OCI-LY3 (cell line): ENCODE measurements around the gene ASMT.

Source experiments
- EZH2phosphoT487 ChIP-seq: fragments of 200-600 bp; shearing (Covaris generic); IDR thresholded peaks from 2 replicates; pipeline ENCODE4 v1.6.1; 2018; ENCODE audit warnings: antibody characterized with exemption, mixed run types, low read depth
- TF ChIP-seq, protein P1 (sequence below): fragments of 200-600, 300-600 bp; sonication (generic); IDR thresholded peaks from 2 replicates; pipeline ENCODE4 v1.5.1; 2014; ENCODE audit warnings: antibody characterized with exemption, low read length, low read depth

DNA sequence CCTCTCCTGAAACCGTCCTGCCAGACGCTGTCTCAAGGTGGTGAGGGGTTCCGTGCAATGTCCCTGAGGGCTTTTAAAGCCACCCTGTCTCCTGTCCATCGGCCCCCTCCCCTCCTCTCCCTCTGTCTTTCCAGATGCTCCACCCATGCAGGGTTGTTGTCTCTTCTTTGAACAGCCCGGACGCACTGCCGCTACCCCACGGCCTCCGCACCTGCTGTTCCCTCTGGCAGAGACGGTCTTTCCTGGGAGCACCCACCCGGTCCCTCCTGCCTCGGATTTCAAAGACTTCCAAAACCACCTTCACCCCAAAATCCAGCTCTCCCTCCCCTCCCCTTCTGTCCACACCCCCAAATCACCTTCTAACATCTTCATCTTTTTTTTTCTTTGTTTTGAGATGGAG is 4.1 kb upstream of the ASMT start:
- TF ChIP-seq, protein P1, sequence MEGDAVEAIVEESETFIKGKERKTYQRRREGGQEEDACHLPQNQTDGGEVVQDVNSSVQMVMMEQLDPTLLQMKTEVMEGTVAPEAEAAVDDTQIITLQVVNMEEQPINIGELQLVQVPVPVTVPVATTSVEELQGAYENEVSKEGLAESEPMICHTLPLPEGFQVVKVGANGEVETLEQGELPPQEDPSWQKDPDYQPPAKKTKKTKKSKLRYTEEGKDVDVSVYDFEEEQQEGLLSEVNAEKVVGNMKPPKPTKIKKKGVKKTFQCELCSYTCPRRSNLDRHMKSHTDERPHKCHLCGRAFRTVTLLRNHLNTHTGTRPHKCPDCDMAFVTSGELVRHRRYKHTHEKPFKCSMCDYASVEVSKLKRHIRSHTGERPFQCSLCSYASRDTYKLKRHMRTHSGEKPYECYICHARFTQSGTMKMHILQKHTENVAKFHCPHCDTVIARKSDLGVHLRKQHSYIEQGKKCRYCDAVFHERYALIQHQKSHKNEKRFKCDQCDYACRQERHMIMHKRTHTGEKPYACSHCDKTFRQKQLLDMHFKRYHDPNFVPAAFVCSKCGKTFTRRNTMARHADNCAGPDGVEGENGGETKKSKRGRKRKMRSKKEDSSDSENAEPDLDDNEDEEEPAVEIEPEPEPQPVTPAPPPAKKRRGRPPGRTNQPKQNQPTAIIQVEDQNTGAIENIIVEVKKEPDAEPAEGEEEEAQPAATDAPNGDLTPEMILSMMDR: no peak
- no peak for TF ChIP-seq EZH2phosphoT487
